ENCODE data around the gene PCGF3. TPM values are rescaled to one million over a fixed set of nuclear protein-coding genes. Genes with fewer than 3 reads are reported as not detected.

Gene PCGF3
- total and polyA plus RNA-seq, 10 of the 15 experiments (the other 5 are each of a cell fraction or from before 2014, with no cell fraction given), result 2.2 to 43.8 (median 15.9) TPM

DNA sequence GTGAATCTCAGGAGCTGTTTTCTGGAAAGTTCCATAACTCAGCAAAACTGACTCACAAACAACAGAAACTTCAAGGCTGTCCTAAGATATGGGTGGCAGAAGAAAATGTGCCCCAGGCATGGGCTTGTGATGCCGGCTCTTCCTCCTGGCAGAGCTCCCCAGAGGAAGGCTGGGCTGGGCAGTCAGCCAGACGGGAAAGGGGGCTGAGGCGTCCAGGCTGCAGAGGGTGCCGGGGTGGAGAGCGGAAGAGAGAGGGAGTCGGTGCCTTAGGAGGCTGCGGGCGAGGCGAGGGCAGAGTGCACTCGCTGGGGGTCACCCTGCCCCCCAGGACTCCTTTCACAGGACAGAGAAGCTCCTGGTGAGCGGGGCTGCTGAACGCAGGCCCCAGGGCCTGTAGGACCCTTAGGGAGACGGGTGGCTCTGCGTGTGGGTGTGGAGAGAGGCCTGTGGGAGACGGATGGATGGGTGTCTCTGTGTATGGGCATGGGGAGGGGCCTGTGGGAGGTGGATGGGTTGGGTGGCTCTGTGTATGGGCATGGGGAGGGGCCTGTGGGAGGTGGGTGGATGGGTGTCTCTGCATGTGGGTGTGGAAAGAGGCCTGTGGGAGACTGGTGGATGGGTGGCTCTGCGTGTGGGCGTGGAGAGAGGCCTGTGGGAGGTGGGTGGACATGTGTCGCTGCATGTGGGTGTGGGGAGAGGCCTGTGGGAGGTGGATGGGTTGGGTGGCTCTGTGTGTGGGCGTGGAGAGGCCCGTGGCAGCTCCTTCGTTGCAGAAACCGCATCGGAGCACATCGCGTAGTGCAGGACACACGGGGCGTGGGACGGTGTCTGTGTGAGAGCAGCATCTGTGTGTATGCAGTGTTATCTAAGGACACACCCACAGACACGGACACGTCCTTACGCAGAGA lies 15.9 kb downstream of the PCGF3 start:
- Histone ChIP-seq H3K4me2 (ENCODE audit: control insufficient read depth, insufficient read depth) (no peak overlapping the region), H3K36me3 (ENCODE audit: control insufficient read depth in 2 of 2, insufficient read depth in 2 of 2, low read length in 1 of 2) (peaks cover 2 to 11% of the 10 kb centered on the region in 2 experiments; a peak in 2 of 4 replicates), H3K9ac (ENCODE audit: control insufficient read depth, insufficient read depth, low read length) (no peak overlapping the region), H3K27ac (ENCODE audit: control insufficient read depth, insufficient read depth) (no peak overlapping the region), H3K9me3 (replicated peaks; ENCODE audit: control insufficient read depth, insufficient read depth, low read length) (no peaks in the 10 kb centered on the region; the same call in 2 of the 3 replicates), H3K79me2 (ENCODE audit: control insufficient read depth, insufficient read depth, low read length) (no peaks in the 10 kb centered on the region; the same call in none of the 2 replicates), H3K4me3 (no peak overlapping the region), H2AFZ (ENCODE audit: control insufficient read depth, low read depth, low read length) (no peak overlapping the region), H3K4me1 (ENCODE audit: control insufficient read depth, insufficient read depth, low read length) (no peaks in the 10 kb centered on the region), H3K27me3 (replicated peaks in 1 of 2; ENCODE audit: control insufficient read depth in 2 of 2, insufficient read depth in 2 of 2, low read length in 1 of 2) (no peaks in the 10 kb centered on the region), H4K20me1 (ENCODE audit: control insufficient read depth, insufficient read depth) (peaks cover 2% of the 10 kb centered on the region; the same call in 1 of the 2 replicates)
- ChIA-PET SMC1A (ENCODE audit: uncharacterized antibody, unreplicated experiment) (no interaction called here), RAD21 (ENCODE audit: unreplicated experiment) (no interaction called here), CTCF (no interaction called here), POLR2A (no interaction called here)
- WGBS (ENCODE audit: insufficient coverage, insufficient replicate concordance, low lambda C conversion rate, missing lambda C conversion rate), result 97% methylated on average over 31 of the region's 31 CpGs
- in situ Hi-C loops (cut with MboI), result no loop called here
- no peak for FAIRE-seq
- ATAC-seq, result no peak
- TF ChIP-seq, protein P1, sequence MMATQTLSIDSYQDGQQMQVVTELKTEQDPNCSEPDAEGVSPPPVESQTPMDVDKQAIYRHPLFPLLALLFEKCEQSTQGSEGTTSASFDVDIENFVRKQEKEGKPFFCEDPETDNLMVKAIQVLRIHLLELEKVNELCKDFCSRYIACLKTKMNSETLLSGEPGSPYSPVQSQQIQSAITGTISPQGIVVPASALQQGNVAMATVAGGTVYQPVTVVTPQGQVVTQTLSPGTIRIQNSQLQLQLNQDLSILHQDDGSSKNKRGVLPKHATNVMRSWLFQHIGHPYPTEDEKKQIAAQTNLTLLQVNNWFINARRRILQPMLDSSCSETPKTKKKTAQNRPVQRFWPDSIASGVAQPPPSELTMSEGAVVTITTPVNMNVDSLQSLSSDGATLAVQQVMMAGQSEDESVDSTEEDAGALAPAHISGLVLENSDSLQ (IDR thresholded peaks at IDR 0.05), result no peak
- no peak for TF ChIP-seq EED (IDR thresholded peaks at IDR 0.05; ENCODE audit: low read depth)
- no peak for DNase-seq (ENCODE audit: low read depth, low spot score)
- BruUV-seq (replicated peaks), result no TSS peak
- intact Hi-C loops (cut with micrococcal nuclease; ENCODE audit: unreplicated experiment), result no loop called here

DNA sequence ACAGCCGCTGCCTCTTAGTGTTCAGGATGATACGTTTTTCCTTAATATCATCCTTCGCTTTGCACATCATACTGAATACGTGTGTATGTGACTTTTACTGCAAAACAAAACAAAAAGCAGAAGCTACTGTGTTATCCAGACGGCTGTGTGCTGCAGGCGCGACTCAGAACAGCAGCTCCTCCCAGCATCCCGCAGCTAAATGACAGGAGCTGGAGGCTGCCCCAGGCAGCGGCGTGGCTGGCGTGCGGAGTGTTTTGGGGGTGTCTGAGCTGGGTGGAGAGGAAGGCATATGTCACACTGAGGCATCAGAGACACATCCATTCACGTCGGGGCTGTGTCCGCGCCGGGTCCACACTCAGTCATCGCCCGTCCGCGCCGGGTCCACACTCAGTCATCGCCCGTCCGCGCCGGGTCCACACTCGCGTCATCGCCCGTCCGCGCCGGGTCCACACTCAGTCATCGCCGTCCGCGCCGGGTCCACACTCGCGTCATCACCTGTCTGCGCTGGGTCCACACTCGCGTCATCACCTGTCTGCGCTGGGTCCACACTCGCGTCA lies 16.6 kb downstream of the PCGF3 start:
- H3K4me3 ChIP-seq, result no peak overlapping the region
- in situ Hi-C loops (cut with MboI), result no loop called here
- H3K4me1 ChIP-seq (ENCODE audit: control insufficient read depth, insufficient read depth, low read length), result no peaks in the 10 kb centered on the region
- H4K20me1 ChIP-seq (ENCODE audit: control insufficient read depth, insufficient read depth), result peaks cover 2% of the 10 kb centered on the region; the same call in 1 of the 2 replicates
- intact Hi-C loops (cut with micrococcal nuclease; ENCODE audit: unreplicated experiment), result no loop called here
- peaks cover 2 to 11% of the 10 kb centered on the region in 2 experiments; a peak in 2 of 4 replicates for H3K36me3 ChIP-seq (ENCODE audit: control insufficient read depth in 2 of 2, insufficient read depth in 2 of 2, low read length in 1 of 2)
- no peak overlapping the region for H2AFZ ChIP-seq (ENCODE audit: control insufficient read depth, low read depth, low read length)
- no peak for TF ChIP-seq TAF1 (IDR thresholded peaks at IDR 0.05; ENCODE audit: borderline replicate concordance, low read depth, low read length)
- TF ChIP-seq, protein P2, sequence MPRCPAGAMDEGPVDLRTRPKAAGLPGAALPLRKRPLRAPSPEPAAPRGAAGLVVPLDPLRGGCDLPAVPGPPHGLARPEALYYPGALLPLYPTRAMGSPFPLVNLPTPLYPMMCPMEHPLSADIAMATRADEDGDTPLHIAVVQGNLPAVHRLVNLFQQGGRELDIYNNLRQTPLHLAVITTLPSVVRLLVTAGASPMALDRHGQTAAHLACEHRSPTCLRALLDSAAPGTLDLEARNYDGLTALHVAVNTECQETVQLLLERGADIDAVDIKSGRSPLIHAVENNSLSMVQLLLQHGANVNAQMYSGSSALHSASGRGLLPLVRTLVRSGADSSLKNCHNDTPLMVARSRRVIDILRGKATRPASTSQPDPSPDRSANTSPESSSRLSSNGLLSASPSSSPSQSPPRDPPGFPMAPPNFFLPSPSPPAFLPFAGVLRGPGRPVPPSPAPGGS (IDR thresholded peaks at IDR 0.05; ENCODE audit: borderline replicate concordance, insufficient read depth, low read depth, low read length, poor library complexity, severe bottlenecking), result peak; percentile 41
- no peak for ATAC-seq
- no peaks in the 10 kb centered on the region; the same call in 2 of the 3 replicates for H3K9me3 ChIP-seq (replicated peaks; ENCODE audit: control insufficient read depth, insufficient read depth, low read length)
- ChIA-PET SMC1A (ENCODE audit: uncharacterized antibody, unreplicated experiment) (no interaction called here), CTCF (no interaction called here), POLR2A (no interaction called here), RAD21 (ENCODE audit: unreplicated experiment) (no interaction called here)
- no peaks in the 10 kb centered on the region; the same call in none of the 2 replicates for H3K79me2 ChIP-seq (ENCODE audit: control insufficient read depth, insufficient read depth, low read length)
- WGBS (ENCODE audit: insufficient coverage, insufficient replicate concordance, low lambda C conversion rate, missing lambda C conversion rate), result 96% methylated on average over 40 of the region's 47 CpGs
- H3K4me2 ChIP-seq (ENCODE audit: control insufficient read depth, insufficient read depth), result no peak overlapping the region
- no peaks in the 10 kb centered on the region for H3K27me3 ChIP-seq (replicated peaks in 1 of 2; ENCODE audit: control insufficient read depth in 2 of 2, insufficient read depth in 2 of 2, low read length in 1 of 2)
- H3K27ac ChIP-seq (ENCODE audit: control insufficient read depth, insufficient read depth), result no peak overlapping the region
- FAIRE-seq, result no peak
- no TSS peak for BruUV-seq (replicated peaks)
- DNase-seq (ENCODE audit: low read depth, low spot score), result no peak
- H3K9ac ChIP-seq (ENCODE audit: control insufficient read depth, insufficient read depth, low read length), result no peak overlapping the region

Measured in GM12878 (cell line).